ENCODE data around the gene C21orf91. TPM values are rescaled to one million over a fixed set of nuclear protein-coding genes. Genes with fewer than 3 reads are reported as not detected.

The C21orf91 gene
- total RNA-seq, 2 experiments from 2014 or later: 40.9 to 42.2 TPM

GRCh38 chr21:17848228-17848627 is 29.1 kb upstream of the C21orf91 start:
- no peaks in the 10 kb centered on the region for H3K36me3 Mint-ChIP-seq (ENCODE audit: low read depth)
- Histone ChIP-seq H3K4me1 (ENCODE audit: insufficient read depth, low read length) (no peaks in the 10 kb centered on the region), H3K27ac (ENCODE audit: low read depth in 1 of 2, low read length in 2 of 2) (no peak overlapping the region), H3K9me3 (ENCODE audit: control insufficient read depth in 1 of 2, insufficient read depth in 1 of 2, low read length in 2 of 2) (peaks cover 4 to 5% of the 10 kb centered on the region in 2 experiments), H3K36me3 (ENCODE audit: insufficient read depth, low read length) (no peaks in the 10 kb centered on the region), H3K27me3 (ENCODE audit: control insufficient read depth in 1 of 2, insufficient read depth in 2 of 2, low read length in 2 of 2) (no peaks in the 10 kb centered on the region), H3K4me3 (ENCODE audit: low read length) (no peak overlapping the region)
- ChIA-PET CTCF (interaction anchor here (1.1 kb wide), 1 partner anchor 15 kb away, joined by 3 read pairs; no protein-coding TSS in a partner anchor), POLR2A (no interaction called here)
- no peak for TF ChIP-seq CTCF (IDR thresholded peaks at IDR 0.05)
- no peak overlapping the region for H3K4me3 Mint-ChIP-seq
- no peaks in the 10 kb centered on the region for H3K9me3 Mint-ChIP-seq
- no peaks in the 10 kb centered on the region for H3K27me3 Mint-ChIP-seq
- ATAC-seq (ENCODE audit: poor library complexity) (no peak), DNase-seq (no peak)
- no peaks in the 10 kb centered on the region for H3K4me1 Mint-ChIP-seq (ENCODE audit: low read depth)
- no peak overlapping the region for H3K27ac Mint-ChIP-seq
- intact Hi-C loops (cut with DNase I, micrococcal nuclease): no loop called here

GRCh38 chr21:17841103-17841502 is 21.9 kb upstream of the C21orf91 start:
- Mint-ChIP-seq H3K4me3 (no peak overlapping the region), H3K27ac (no peak overlapping the region), H3K27me3 (no peaks in the 10 kb centered on the region), H3K36me3 (ENCODE audit: low read depth) (no peaks in the 10 kb centered on the region), H3K9me3 (no peaks in the 10 kb centered on the region), H3K4me1 (ENCODE audit: low read depth) (no peaks in the 10 kb centered on the region)
- DNase-seq (no peak), ATAC-seq (ENCODE audit: poor library complexity) (no peak)
- H3K27ac ChIP-seq (ENCODE audit: low read depth in 1 of 2, low read length in 2 of 2): no peak overlapping the region
- H3K9me3 ChIP-seq (ENCODE audit: control insufficient read depth in 1 of 2, insufficient read depth in 1 of 2, low read length in 2 of 2): no peaks in the 10 kb centered on the region
- no peak for TF ChIP-seq CTCF (IDR thresholded peaks at IDR 0.05)
- no peaks in the 10 kb centered on the region for H3K27me3 ChIP-seq (ENCODE audit: control insufficient read depth in 1 of 2, insufficient read depth in 2 of 2, low read length in 2 of 2)
- no peaks in the 10 kb centered on the region for H3K36me3 ChIP-seq (ENCODE audit: insufficient read depth, low read length)
- intact Hi-C loops (cut with DNase I, micrococcal nuclease): no loop called here
- POLR2A ChIA-PET: no interaction called here
- H3K4me3 ChIP-seq (ENCODE audit: low read length): no peak overlapping the region
- no peaks in the 10 kb centered on the region for H3K4me1 ChIP-seq (ENCODE audit: insufficient read depth, low read length)
- CTCF ChIA-PET: no interaction called here

- no peaks in the 10 kb centered on the region for H3K9me3 ChIP-seq (ENCODE audit: control insufficient read depth in 1 of 2, insufficient read depth in 1 of 2, low read length in 2 of 2)
- no peak overlapping the region for H3K4me3 ChIP-seq (ENCODE audit: low read length)
- CTCF ChIA-PET: no interaction called here
- Mint-ChIP-seq H3K36me3 (ENCODE audit: low read depth) (no peaks in the 10 kb centered on the region), H3K9me3 (no peaks in the 10 kb centered on the region), H3K4me1 (ENCODE audit: low read depth) (no peaks in the 10 kb centered on the region), H3K27me3 (no peaks in the 10 kb centered on the region), H3K27ac (no peak overlapping the region), H3K4me3 (no peak overlapping the region)
- H3K36me3 ChIP-seq (ENCODE audit: insufficient read depth, low read length): no peaks in the 10 kb centered on the region
- no peak for ATAC-seq (ENCODE audit: poor library complexity)
- DNase-seq: no peak
- intact Hi-C loops (cut with DNase I, micrococcal nuclease): no loop called here
- H3K4me1 ChIP-seq (ENCODE audit: insufficient read depth, low read length): no peaks in the 10 kb centered on the region
- POLR2A ChIA-PET: no interaction called here
- H3K27ac ChIP-seq (ENCODE audit: low read depth in 1 of 2, low read length in 2 of 2): no peak overlapping the region
- H3K27me3 ChIP-seq (ENCODE audit: control insufficient read depth in 1 of 2, insufficient read depth in 2 of 2, low read length in 2 of 2): no peaks in the 10 kb centered on the region
- TF ChIP-seq CTCF (IDR thresholded peaks at IDR 0.05): no peak
Observed at GRCh38 chr21:17834639-17835354, 15.6 kb upstream of the C21orf91 start.

Measured in CD4-positive, alpha-beta T cell (primary cell).